HG03460 (cell line): ENCODE results near the gene CSRNP2.
"Not testable (repeated sequence)": the region's sequence is repeated elsewhere in the genome, so short reads cannot be mapped to it uniquely, and the experiment has no call there.

ENCODE experiments used
- ATAC-seq: cut with Tn5 transposase; IDR thresholded peaks from one replicate; pipeline ENCODE4 v1.9.1; 2021; ENCODE audit not compliant: unreplicated experiment

The CSRNP2 gene

GRCh38 chr12:51028126-51028812 lies 55.1 kb downstream of the CSRNP2 start:
- ATAC-seq: no peak

GRCh38 chr12:51027342-51027835 lies 56.0 kb downstream of the CSRNP2 start:
- ATAC-seq: no peak

- peak; percentile 93 for ATAC-seq
These were observed 57.4 kb downstream of the CSRNP2 start, which contains the start of gene SLC11A2 for GRCh38 chr12:51025836-51026638. Gene SLC11A2, minus strand, starts transcription at chr12:51026384. Its CDS starts 15,656 bp downstream, at chr12:51010728.

GRCh38 chr12:51025338-51025835 lies 58.0 kb downstream of the CSRNP2 start:
- no peak for ATAC-seq

GRCh38 chr12:51023625-51024382 lies 59.6 kb downstream of the CSRNP2 start:
- ATAC-seq: no peak

- ATAC-seq: no peak
These were observed 61.7 kb downstream of the CSRNP2 start for GRCh38 chr12:51021694-51022093.

GRCh38 chr12:51020448-51021182 lies 62.8 kb downstream of the CSRNP2 start:
- ATAC-seq: no peak

GRCh38 chr12:51019927-51020326 lies 63.5 kb downstream of the CSRNP2 start:
- ATAC-seq: no peak

GRCh38 chr12:51018956-51019355 lies 64.4 kb downstream of the CSRNP2 start:
- no peak for ATAC-seq

- ATAC-seq: no peak
These were observed 65.9 kb downstream of the CSRNP2 start for GRCh38 chr12:51017452-51017851.

GRCh38 chr12:51014467-51014866 lies 68.9 kb downstream of the CSRNP2 start:
- ATAC-seq: not testable (repeated sequence)

- ATAC-seq: no peak
These were observed 70.0 kb downstream of the CSRNP2 start for GRCh38 chr12:51013441-51013840.

GRCh38 chr12:51012570-51013236 lies 70.7 kb downstream of the CSRNP2 start:
- no peak for ATAC-seq

- no peak for ATAC-seq
These were observed 71.4 kb downstream of the CSRNP2 start for GRCh38 chr12:51011955-51012354.
